RWPE1 (cell line): ENCODE measurements around the gene SPOCK1.

Source experiments
- CTCF ChIA-PET: fragments of 350-600 bp; sonication (Branson Sonifier 250); formaldehyde crosslinking; extraction: SDS; loops from one replicate; lab custom pipeline; 2021; lab: Yijun Ruan, JAX
- POLR2A ChIA-PET: fragments of 400-600 bp; formaldehyde crosslinking; extraction: SDS; loops from one replicate; lab custom pipeline; 2020; ENCODE audit warnings: antibody characterized with exemption; ENCODE audit not compliant: low non-redundant PET; lab: Yijun Ruan, JAX
- DNase-seq: peaks from one replicate; pipeline ENCODE4 v3.0.0; 2012; ENCODE audit warnings: low spot score
- H3K27ac ChIP-seq: fragments of 450-650 bp; 2 replicates; pipeline ENCODE4 v1.5.1; 2017
- TF ChIP-seq, protein P1 (sequence below): fragments of 450-650 bp; conservative IDR thresholded peaks from 2 replicates; pipeline ENCODE4 v1.5.1; 2017; ENCODE audit warnings: low read depth, mild to moderate bottlenecking

SPOCK1 gene

DNA sequence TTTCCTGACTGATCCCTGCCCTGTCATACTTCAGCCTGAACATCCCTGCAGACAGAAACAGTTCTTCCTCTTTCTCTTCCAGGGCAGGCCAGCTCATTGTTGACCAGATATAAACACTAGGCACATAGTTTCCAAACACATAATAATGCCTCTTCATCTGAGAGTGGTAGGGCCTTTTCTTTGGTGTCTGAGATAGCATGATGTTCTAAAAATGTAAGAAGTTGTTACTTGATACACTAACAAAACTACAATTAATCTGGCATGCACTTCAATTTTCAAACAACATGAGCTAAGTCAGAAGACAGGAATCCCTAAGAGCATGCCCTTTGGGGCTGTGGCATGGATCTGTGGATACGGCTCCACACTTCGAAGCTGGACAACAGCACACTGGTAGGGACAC, 246.6 kb downstream of the SPOCK1 start:
- no peak overlapping the region for H3K27ac ChIP-seq
- no peak for DNase-seq
- ChIA-PET POLR2A (no interaction called here), CTCF (interaction anchor here (1.3 kb wide), 1 partner anchor 246 kb away, joined by 3 read pairs; the partner anchor contains the start of gene SPOCK1)
- TF ChIP-seq, protein P1, sequence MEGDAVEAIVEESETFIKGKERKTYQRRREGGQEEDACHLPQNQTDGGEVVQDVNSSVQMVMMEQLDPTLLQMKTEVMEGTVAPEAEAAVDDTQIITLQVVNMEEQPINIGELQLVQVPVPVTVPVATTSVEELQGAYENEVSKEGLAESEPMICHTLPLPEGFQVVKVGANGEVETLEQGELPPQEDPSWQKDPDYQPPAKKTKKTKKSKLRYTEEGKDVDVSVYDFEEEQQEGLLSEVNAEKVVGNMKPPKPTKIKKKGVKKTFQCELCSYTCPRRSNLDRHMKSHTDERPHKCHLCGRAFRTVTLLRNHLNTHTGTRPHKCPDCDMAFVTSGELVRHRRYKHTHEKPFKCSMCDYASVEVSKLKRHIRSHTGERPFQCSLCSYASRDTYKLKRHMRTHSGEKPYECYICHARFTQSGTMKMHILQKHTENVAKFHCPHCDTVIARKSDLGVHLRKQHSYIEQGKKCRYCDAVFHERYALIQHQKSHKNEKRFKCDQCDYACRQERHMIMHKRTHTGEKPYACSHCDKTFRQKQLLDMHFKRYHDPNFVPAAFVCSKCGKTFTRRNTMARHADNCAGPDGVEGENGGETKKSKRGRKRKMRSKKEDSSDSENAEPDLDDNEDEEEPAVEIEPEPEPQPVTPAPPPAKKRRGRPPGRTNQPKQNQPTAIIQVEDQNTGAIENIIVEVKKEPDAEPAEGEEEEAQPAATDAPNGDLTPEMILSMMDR: no peak

DNA sequence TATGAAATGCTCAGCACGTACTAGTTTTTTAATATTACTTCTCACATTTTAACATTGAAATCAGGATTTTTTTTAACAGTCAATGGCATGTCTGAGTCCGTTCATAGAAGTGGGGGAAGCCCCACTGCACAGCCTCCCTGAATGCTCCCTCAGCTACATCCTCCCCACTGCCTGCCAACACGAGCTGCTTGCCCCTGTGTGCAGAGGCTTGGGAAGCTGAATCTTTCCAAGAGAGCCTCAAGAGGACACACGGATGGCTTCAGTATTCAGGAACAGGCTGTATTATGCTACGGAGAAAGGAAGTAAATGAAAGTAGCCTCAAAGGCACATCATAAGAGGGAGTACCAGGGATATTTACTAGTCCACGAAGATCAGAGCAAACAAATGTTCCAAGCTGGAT, 248.7 kb downstream of the SPOCK1 start:
- no peak for DNase-seq
- H3K27ac ChIP-seq: no peak overlapping the region
- TF ChIP-seq, protein P1: no peak
- ChIA-PET POLR2A (no interaction called here), CTCF (interaction anchor here (0.6 kb wide), 1 partner anchor 442 kb away, joined by 4 read pairs; no protein-coding TSS in a partner anchor)

DNA sequence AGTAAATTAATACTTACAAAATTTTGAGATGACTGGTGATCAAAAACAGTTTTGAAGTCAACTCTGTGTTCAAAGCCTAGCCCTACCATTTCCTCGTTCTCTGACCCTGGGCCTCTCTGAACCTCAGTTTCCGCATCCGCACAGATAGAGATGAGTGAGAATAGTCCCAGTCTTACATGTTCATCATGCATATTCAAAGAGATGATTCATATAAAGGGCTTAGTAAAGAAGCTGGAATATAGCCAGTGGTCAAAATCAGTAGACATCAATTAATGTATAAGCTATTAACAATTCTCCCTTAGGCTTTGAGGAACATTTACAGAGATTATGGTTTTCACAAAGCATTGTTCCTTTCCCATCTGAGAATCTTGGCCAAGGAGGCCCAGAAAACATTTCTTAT, 250.6 kb downstream of the SPOCK1 start:
- TF ChIP-seq, protein P1: no peak
- no peak overlapping the region for H3K27ac ChIP-seq
- CTCF ChIA-PET: no interaction called here
- POLR2A ChIA-PET: no interaction called here
- no peak for DNase-seq

DNA sequence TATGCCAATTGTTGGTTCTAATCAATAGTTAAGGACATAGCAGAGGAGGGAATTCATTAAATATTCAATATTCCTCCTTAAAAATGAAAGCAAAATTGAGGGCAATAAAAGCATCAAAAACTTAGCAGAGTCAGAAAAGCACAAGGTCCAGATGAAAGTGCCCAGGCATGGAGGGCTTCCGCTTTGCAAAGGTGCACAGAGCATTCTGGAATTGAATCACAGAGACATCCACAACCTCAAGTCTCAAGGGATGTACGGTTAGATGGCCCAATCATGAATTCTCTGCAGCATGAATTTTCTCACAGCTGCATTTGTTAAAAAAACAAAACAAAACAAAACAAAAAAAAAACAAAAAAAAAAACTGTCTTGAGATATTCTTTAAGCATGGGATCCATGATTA, 253.7 kb downstream of the SPOCK1 start:
- TF ChIP-seq, protein P1: no peak
- no peak for DNase-seq
- ChIA-PET CTCF (interaction anchor here (1.5 kb wide), 1 partner anchor 170 kb away, joined by 4 read pairs; no protein-coding TSS in a partner anchor), POLR2A (no interaction called here)
- no peak overlapping the region for H3K27ac ChIP-seq

DNA sequence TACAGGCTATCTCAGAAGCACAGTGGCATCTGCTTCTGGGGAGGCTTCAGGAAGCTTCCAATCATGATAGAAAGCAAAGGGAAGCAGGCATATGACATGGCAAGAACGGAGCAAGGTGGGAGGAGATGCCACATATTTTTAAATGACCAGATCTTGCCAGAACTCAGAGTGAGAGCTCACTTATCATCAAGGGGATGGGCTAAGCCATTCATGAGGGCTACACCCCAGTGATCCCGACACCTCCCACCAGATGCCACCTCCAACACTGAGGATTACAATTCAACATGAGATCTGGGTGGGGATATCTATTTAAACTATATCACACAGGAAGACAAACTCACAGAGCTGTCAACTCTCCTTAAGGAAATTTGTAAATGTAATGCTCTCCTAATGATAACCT, 258.8 kb downstream of the SPOCK1 start:
- ChIA-PET CTCF (no interaction called here), POLR2A (no interaction called here)
- DNase-seq: no peak
- TF ChIP-seq, protein P1: no peak
- no peak overlapping the region for H3K27ac ChIP-seq

DNA sequence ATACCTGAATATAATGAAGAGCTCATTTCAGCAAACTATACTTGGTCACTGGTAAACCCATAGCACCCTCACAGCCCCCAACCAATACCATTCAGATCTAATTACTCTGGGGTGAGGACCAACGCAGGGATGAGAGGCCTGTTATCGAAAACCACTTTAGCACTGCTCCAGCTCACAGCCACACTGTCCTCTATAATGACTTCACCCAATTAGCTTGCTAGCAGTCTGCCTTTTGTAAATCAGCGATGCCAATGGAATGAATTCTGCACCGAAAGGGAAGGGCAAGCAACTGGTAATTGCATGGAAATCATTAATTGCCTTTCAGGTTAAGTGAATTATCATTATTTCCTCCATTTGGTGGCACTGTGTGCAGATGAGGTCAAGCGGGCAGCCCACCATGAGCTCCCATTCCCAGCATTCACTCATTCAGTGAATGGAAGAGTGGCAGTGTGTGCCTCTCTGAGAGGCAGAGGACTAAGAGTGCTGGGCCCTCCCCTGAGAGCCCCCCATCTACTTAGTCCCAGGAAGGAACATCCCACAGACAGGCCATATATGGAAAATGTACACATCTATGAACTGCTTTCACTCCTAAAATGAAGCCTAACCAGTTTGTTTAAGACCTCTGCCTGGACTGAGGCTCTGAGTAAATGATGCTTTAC, 262.1 kb downstream of the SPOCK1 start:
- TF ChIP-seq, protein P1: no peak
- DNase-seq: no peak
- H3K27ac ChIP-seq: no peak overlapping the region
- ChIA-PET POLR2A (no interaction called here), CTCF (interaction anchor here (0.7 to 1.2 kb wide), 2 partner anchors 34 to 162 kb away, joined by 3 to 4 read pairs; no protein-coding TSS in a partner anchor)
